Trophoblast cell (in vitro differentiated cells and primary cell): ENCODE results near the gene RDH12.
"Not testable (repeated sequence)": the region's sequence is repeated elsewhere in the genome, so short reads cannot be mapped to it uniquely, and the experiment has no call there.

Experiments
- DNase-seq, 2 donors: peaks; one replicate each; pipeline ENCODE4 v3.0.0-alpha.2; 2016
- H2AFZ ChIP-seq: 2 replicates; pipeline ENCODE4 v1.6.1; 2013; ENCODE audit warnings: low read length, moderate library complexity, mild to moderate bottlenecking; ENCODE audit not compliant: insufficient read depth, poor library complexity
- H2AK5ac ChIP-seq: 2 replicates; pipeline ENCODE4 v1.6.1; 2013; ENCODE audit warnings: mild to moderate bottlenecking, low read length
- H2BK120ac ChIP-seq: 2 replicates; pipeline ENCODE4 v1.6.1; 2013; ENCODE audit warnings: low read length, mild to moderate bottlenecking, moderate library complexity; ENCODE audit not compliant: insufficient read depth, poor library complexity
- H2BK12ac ChIP-seq: 2 replicates; pipeline ENCODE4 v1.6.1; 2013; ENCODE audit warnings: mild to moderate bottlenecking, low read length, moderate library complexity
- H2BK5ac ChIP-seq: 2 replicates; pipeline ENCODE4 v1.6.1; 2013; ENCODE audit warnings: low read length, low read depth, moderate library complexity, mild to moderate bottlenecking; ENCODE audit not compliant: poor library complexity
- H3K14ac ChIP-seq: 2 replicates; pipeline ENCODE4 v1.6.1; 2013; ENCODE audit warnings: mild to moderate bottlenecking, low read length
- H3K18ac ChIP-seq: 2 replicates; pipeline ENCODE4 v1.6.1; 2013; ENCODE audit warnings: mild to moderate bottlenecking, low read length
- H3K23ac ChIP-seq: 2 replicates; pipeline ENCODE4 v1.6.1; 2013; ENCODE audit warnings: low read length
- H3K27ac ChIP-seq: 2 replicates; pipeline ENCODE4 v1.5.1; 2013; ENCODE audit warnings: low read depth, mild to moderate bottlenecking, inconsistent platforms, low read length, moderate library complexity
- H3K27me3 ChIP-seq: 2 replicates; pipeline ENCODE4 v1.6.1; 2013; ENCODE audit warnings: inconsistent platforms, mild to moderate bottlenecking, low read length, moderate library complexity; ENCODE audit not compliant: insufficient read depth
- H3K36me3 ChIP-seq, 2 experiments: 1 replicate in 1 of 2; 2 replicates in 1 of 2; pipeline ENCODE4 v1.6.1; 2013; ENCODE audit warnings: low read length in 2 of 2, mild to moderate bottlenecking in 2 of 2, moderate library complexity in 1 of 2; ENCODE audit not compliant: insufficient read depth in 2 of 2, control insufficient read depth in 1 of 2
- H3K4ac ChIP-seq: 2 replicates; pipeline ENCODE4 v1.6.1; 2013; ENCODE audit warnings: low read depth, mild to moderate bottlenecking, low read length, moderate library complexity
- H3K4me1 ChIP-seq, 2 experiments: 1 replicate in 1 of 2; 2 replicates in 1 of 2; pipeline ENCODE4 v1.6.1; 2013; ENCODE audit warnings: low read length in 2 of 2, mild to moderate bottlenecking in 2 of 2, moderate library complexity in 1 of 2; ENCODE audit not compliant: insufficient read depth in 2 of 2, control insufficient read depth in 1 of 2
- H3K4me2 ChIP-seq: 2 replicates; pipeline ENCODE4 v1.6.1; 2013; ENCODE audit warnings: inconsistent platforms, mild to moderate bottlenecking, low read length, moderate library complexity
- H3K4me3 ChIP-seq: 2 replicates; pipeline ENCODE4 v1.5.1; 2013; ENCODE audit warnings: mild to moderate bottlenecking, low read depth, low read length, inconsistent platforms
- H3K79me1 ChIP-seq: one replicate; pipeline ENCODE4 v1.6.1; 2013; ENCODE audit warnings: low read length
- H3K79me2 ChIP-seq: 2 replicates; pipeline ENCODE4 v1.6.1; 2013; ENCODE audit warnings: low read length, mild to moderate bottlenecking; ENCODE audit not compliant: control insufficient read depth, insufficient read depth, poor library complexity
- H3K9ac ChIP-seq: 2 replicates; pipeline ENCODE4 v1.6.1; 2013; ENCODE audit warnings: mild to moderate bottlenecking, low read length
- H3K9me3 ChIP-seq: 2 replicates; pipeline ENCODE4 v1.6.1; 2013; ENCODE audit warnings: low read depth, mild to moderate bottlenecking, control low read depth, inconsistent platforms, low read length; ENCODE audit not compliant: insufficient read depth
- H4K12ac ChIP-seq: 2 replicates; pipeline ENCODE4 v1.6.1; 2013; ENCODE audit warnings: low read depth, mild to moderate bottlenecking, low read length, moderate library complexity
- H4K8ac ChIP-seq: 2 replicates; pipeline ENCODE4 v1.6.1; 2013; ENCODE audit warnings: low read depth, mild to moderate bottlenecking, low read length, moderate library complexity
- H4K91ac ChIP-seq: one replicate; pipeline ENCODE4 v1.6.1; 2013; ENCODE audit warnings: low read depth, mild to moderate bottlenecking, low read length, moderate library complexity
- WGBS: extraction: QIAGEN DNeasy Blood & Tissue Kit; methylation state at CpG from one replicate; pipeline ENCODE4 v1.1.7; 2013; ENCODE audit warnings: missing lambda C conversion rate; ENCODE audit not compliant: insufficient read length, insufficient coverage; ENCODE audit errors: extremely low coverage; 5-methylcytosine and 5-hydroxymethylcytosine counted together

Gene RDH12

GRCh38 chr14:67709796-67710195 lies 8.1 kb downstream of the RDH12 start:
- not testable (repeated sequence) for H2BK5ac ChIP-seq, H4K12ac ChIP-seq

GRCh38 chr14:67710209-67710608 lies 8.5 kb downstream of the RDH12 start:
- Histone ChIP-seq H2BK5ac (no peak overlapping the region), H3K4me2 (no peak overlapping the region), H4K91ac (no peak overlapping the region), H3K27ac (no peak overlapping the region), H3K14ac (no peak overlapping the region), H3K79me1 (no peaks in the 10 kb centered on the region), H2AK5ac (no peak overlapping the region), H2BK12ac (no peak overlapping the region), H3K36me3 (no peaks in the 10 kb centered on the region), H3K4ac (no peak overlapping the region), H3K4me3 (no peak overlapping the region), H2BK120ac (no peak overlapping the region), H2AFZ (no peak overlapping the region), H4K12ac (no peak overlapping the region), H3K9ac (no peak overlapping the region), H4K8ac (no peak overlapping the region), H3K18ac (no peak overlapping the region), H3K9me3 (no peaks in the 10 kb centered on the region), H3K79me2 (no peaks in the 10 kb centered on the region), H3K27me3 (no peaks in the 10 kb centered on the region), H3K23ac (no peak overlapping the region), H3K4me1 (no peaks in the 10 kb centered on the region)
- no CpG with 5 or more reads among the region's 2 CpGs for WGBS
- DNase-seq: no peak

More at GRCh38 chr14:67709796-67710195, 8.1 kb downstream of the RDH12 start:
- DNase-seq, H3K36me3 ChIP-seq, H3K23ac ChIP-seq, H3K9me3 ChIP-seq, H4K91ac ChIP-seq, H3K79me1 ChIP-seq, H2BK120ac ChIP-seq, H2AK5ac ChIP-seq, H3K9ac ChIP-seq, H3K79me2 ChIP-seq, H2BK12ac ChIP-seq, H3K27me3 ChIP-seq, H2AFZ ChIP-seq, H3K27ac ChIP-seq, H3K4me1 ChIP-seq, H3K18ac ChIP-seq, H3K14ac ChIP-seq, H4K8ac ChIP-seq, H3K4me2 ChIP-seq, H3K4me3 ChIP-seq, H3K4ac ChIP-seq: not testable (repeated sequence)
- WGBS: no CpG with 5 or more reads among the region's 1 CpG

GRCh38 chr14:67717048-67717447 lies 15.4 kb downstream of the RDH12 start:
- Histone ChIP-seq H3K27me3 (no peaks in the 10 kb centered on the region), H2BK5ac (no peak overlapping the region), H3K27ac (no peak overlapping the region), H4K12ac (no peak overlapping the region), H2BK120ac (no peak overlapping the region), H4K8ac (no peak overlapping the region), H3K4me3 (no peak overlapping the region), H2AK5ac (no peak overlapping the region), H2BK12ac (no peak overlapping the region), H3K4ac (no peak overlapping the region), H3K36me3 (no peaks in the 10 kb centered on the region), H4K91ac (no peak overlapping the region), H3K14ac (no peak overlapping the region), H3K4me2 (no peak overlapping the region), H2AFZ (no peak overlapping the region), H3K79me1 (no peaks in the 10 kb centered on the region), H3K23ac (no peak overlapping the region), H3K9ac (no peak overlapping the region), H3K79me2 (no peaks in the 10 kb centered on the region), H3K18ac (no peak overlapping the region), H3K9me3 (no peaks in the 10 kb centered on the region), H3K4me1 (no peaks in the 10 kb centered on the region)
- DNase-seq: no peak
- 100% methylated on average over 1 of the region's 1 CpG for WGBS

GRCh38 chr14:67718265-67718664 lies 16.6 kb downstream of the RDH12 start:
- no peak overlapping the region for H2AK5ac ChIP-seq
- no peak overlapping the region for H3K27ac ChIP-seq

More at GRCh38 chr14:67718265-67718664, 16.6 kb downstream of the RDH12 start:
- Histone ChIP-seq H3K9ac (no peak overlapping the region), H3K23ac (no peak overlapping the region), H3K4ac (no peak overlapping the region), H2BK12ac (no peak overlapping the region), H4K12ac (no peak overlapping the region), H3K79me2 (no peaks in the 10 kb centered on the region), H3K4me1 (no peaks in the 10 kb centered on the region), H3K4me3 (no peak overlapping the region), H3K14ac (no peak overlapping the region), H2AFZ (no peak overlapping the region), H3K4me2 (no peak overlapping the region), H3K36me3 (no peaks in the 10 kb centered on the region), H4K91ac (no peak overlapping the region), H3K9me3 (no peaks in the 10 kb centered on the region), H3K18ac (no peak overlapping the region), H2BK120ac (no peak overlapping the region), H3K79me1 (no peaks in the 10 kb centered on the region), H4K8ac (no peak overlapping the region), H3K27me3 (no peaks in the 10 kb centered on the region), H2BK5ac (no peak overlapping the region)
- no peak for DNase-seq
- no CpG with 5 or more reads among the region's 2 CpGs for WGBS
